NCI-H1417 treated with DMSO at 0.1 percent for 48 hours (cell line): ENCODE data around the gene POU4F2.
"Not testable (repeated sequence)": the region's sequence is repeated elsewhere in the genome, so short reads cannot be mapped to it uniquely, and the experiment has no call there.

Experiments used
- DNase-seq: peaks from one replicate; lab custom pipeline; 2025; lab: John Stamatoyannopoulos, UW

The POU4F2 gene

GRCh38 chr4:146655521-146655856 lies 16.8 kb downstream of the POU4F2 start:
- DNase-seq = no peak

DNA sequence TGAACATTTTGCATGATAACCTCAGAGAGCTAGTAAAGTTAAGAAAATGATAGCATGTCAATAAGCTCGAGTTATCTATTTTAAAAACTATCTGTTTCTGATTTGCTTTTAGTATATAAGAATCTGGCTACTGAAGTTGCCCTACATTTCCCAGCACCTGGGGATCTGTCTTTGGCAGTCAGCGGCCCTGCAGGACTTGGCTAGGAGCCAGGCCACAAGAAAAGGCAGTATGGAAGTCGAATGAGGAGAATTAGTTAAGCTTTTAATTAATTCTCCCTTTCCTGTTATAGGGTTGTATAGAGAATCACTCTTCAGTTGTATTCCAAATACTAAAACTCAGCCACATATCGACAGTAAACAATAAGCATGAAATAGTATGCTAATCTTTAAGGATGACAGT lies 22.7 kb downstream of the POU4F2 start:
- DNase-seq = no peak

GRCh38 chr4:146663968-146664311 lies 25.2 kb downstream of the POU4F2 start:
- not testable (repeated sequence) for DNase-seq

- no peak for DNase-seq
Observed at GRCh38 chr4:146674829-146675570, 36.3 kb downstream of the POU4F2 start.
